Transverse colon (tissue), 4 donors: ENCODE results near the gene APBB2. TPM values are rescaled to one million over a fixed set of nuclear protein-coding genes. Genes with fewer than 3 reads are reported as not detected.

Experiments
- DNase-seq: peaks from one replicate; pipeline ENCODE4 v3.0.0-alpha.2; 2019
- H3K27ac ChIP-seq, 4 donors: fragments of 200-600 bp; sonication (generic); 2 replicates each; pipeline ENCODE4 v1.5.1; 2016 to 2018; ENCODE audit warnings: inconsistent platforms in 4 of 4
- H3K27me3 ChIP-seq: fragments of 200-600 bp; sonication (generic); 2 replicates; pipeline ENCODE4 v1.5.1; 2017; ENCODE audit warnings: inconsistent platforms
- H3K36me3 ChIP-seq, 4 donors: fragments of 200-600 bp; sonication (generic); 2 replicates each; pipeline ENCODE4 v1.5.1; 2017 to 2019; ENCODE audit warnings: inconsistent platforms in 4 of 4
- H3K4me1 ChIP-seq, 4 donors: fragments of 200-600 bp; sonication (generic); 2 replicates each; pipeline ENCODE4 v1.5.1; 2017 to 2020; ENCODE audit warnings: inconsistent platforms in 4 of 4
- H3K4me3 ChIP-seq, 4 donors: fragments of 200-600 bp; sonication (generic); 1 replicate in 1 of 4; 2 replicates in 3 of 4; pipeline versions ENCODE4 v1.5.1 to v1.6.1; 2017 to 2019; ENCODE audit warnings: inconsistent platforms in 4 of 4
- H3K9me3 ChIP-seq, 2 donors: fragments of 200-600 bp; sonication (generic); 2 replicates each; pipeline ENCODE4 v1.5.1; 2017 to 2019; ENCODE audit warnings: inconsistent platforms in 2 of 2
- EP300 ChIP-seq: sonication (generic); formaldehyde crosslinking; IDR thresholded peaks from one replicate; pipeline ENCODE4 v1.6.1; 2017; ENCODE audit warnings: antibody characterized with exemption, low read depth
- POLR2A ChIP-seq: fragments of 450-650 bp; IDR thresholded peaks from one replicate; pipeline ENCODE4 v1.6.1; 2016; ENCODE audit warnings: antibody characterized with exemption, mild to moderate bottlenecking, moderate library complexity
- POLR2AphosphoS5 ChIP-seq, 3 donors: sonication (generic); formaldehyde crosslinking; IDR thresholded peaks; one replicate each; pipeline ENCODE4 v1.6.1; 2016; ENCODE audit warnings: antibody characterized with exemption in 3 of 3
- WGBS, 2 donors: methylation state at CpG; one replicate each; pipeline ENCODE4 v1.1.5; 2018; ENCODE audit warnings: low coverage in 1 of 2; 5-methylcytosine and 5-hydroxymethylcytosine counted together
- in situ Hi-C, 4 donors: fragments of 200-750 bp; cut with MboI; loops; one replicate each; pipeline versions ENCODE4 v1.15.0 to v1.15.1; 2017; ENCODE audit warnings: low sequenced_read_pairs in 3 of 4, low pct_ligation_motif_present in 1 of 4, low pct_unique_long_range_greater_than_20kb in 1 of 4
- intact Hi-C: fragments of 100-400 bp; cut with DNase I; formaldehyde crosslinking; loops from one replicate; pipeline ENCODE4 v1.15.1; 2023; ENCODE audit warnings: low total_unique reads
- small RNA-seq, 4 donors: library from RNA; depleted of rRNA; stranded (forward); fragments of <200 nt; gene quantifications; one replicate each; pipeline ENCODE3, GENCODE V24; 2016
- total RNA-seq, 4 donors: library from RNA; depleted of rRNA; stranded (reverse); fragments of >200 nt; gene quantifications; one replicate each; pipeline ENCODE4 v1.1.0, GENCODE V29; 2016
- TF ChIP-seq, protein P1 (sequence below), 5 experiments: fragments of 200-600 bp in 3 of 5; fragments of 450-650 bp in 2 of 5; sonication (generic) in 3 of 5; IDR thresholded peaks; 1 replicate in 2 of 5; 2 replicates in 3 of 5; pipeline ENCODE4 v1.5.1; 2016 to 2017; ENCODE audit warnings: antibody characterized with exemption in 5 of 5, inconsistent platforms in 3 of 5, mild to moderate bottlenecking in 2 of 5, moderate library complexity in 1 of 5

APBB2 gene
- total RNA-seq, 4 donors from 2014 or later, result 37.1 to 138 (median 90.1) TPM

DNA sequence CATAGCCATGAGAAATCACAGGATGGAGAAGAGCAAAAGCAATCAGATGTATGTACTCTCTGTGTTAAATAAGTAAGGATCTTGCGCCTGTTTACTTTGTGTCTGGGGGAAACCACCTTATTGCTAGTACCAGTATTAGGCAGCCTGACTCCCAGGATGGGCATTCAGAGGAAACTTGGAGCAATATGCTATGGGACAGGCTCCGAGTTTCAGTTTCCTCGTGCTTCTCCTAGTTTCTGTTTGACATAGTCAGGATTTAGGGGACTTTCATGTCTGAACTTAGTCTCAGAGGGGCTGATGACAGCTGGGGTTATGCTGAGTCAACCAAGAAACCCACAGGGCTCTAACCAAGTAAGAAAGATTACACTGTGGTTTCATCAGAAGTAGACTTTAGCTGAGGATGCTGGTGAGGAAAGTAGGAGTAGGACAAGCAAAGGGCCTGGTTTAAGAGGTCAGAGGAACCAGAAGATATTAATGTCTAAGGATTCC lies 451.1 kb downstream of the APBB2 start:
- in situ Hi-C loops (no loop called here), intact Hi-C loops (no loop called here)
- no peaks in the 10 kb centered on the region for H3K9me3 ChIP-seq
- 66 to 83% methylated on average over 1 to 3 of the region's 3 CpGs for WGBS, 2 donors
- H3K36me3 ChIP-seq, result no peaks in the 10 kb centered on the region
- no peak for DNase-seq
- no peak overlapping the region for H3K4me3 ChIP-seq
- no peaks in the 10 kb centered on the region for H3K4me1 ChIP-seq
- no peak overlapping the region for H3K27ac ChIP-seq
- H3K27me3 ChIP-seq, result no peaks in the 10 kb centered on the region
- TF ChIP-seq, protein P1, sequence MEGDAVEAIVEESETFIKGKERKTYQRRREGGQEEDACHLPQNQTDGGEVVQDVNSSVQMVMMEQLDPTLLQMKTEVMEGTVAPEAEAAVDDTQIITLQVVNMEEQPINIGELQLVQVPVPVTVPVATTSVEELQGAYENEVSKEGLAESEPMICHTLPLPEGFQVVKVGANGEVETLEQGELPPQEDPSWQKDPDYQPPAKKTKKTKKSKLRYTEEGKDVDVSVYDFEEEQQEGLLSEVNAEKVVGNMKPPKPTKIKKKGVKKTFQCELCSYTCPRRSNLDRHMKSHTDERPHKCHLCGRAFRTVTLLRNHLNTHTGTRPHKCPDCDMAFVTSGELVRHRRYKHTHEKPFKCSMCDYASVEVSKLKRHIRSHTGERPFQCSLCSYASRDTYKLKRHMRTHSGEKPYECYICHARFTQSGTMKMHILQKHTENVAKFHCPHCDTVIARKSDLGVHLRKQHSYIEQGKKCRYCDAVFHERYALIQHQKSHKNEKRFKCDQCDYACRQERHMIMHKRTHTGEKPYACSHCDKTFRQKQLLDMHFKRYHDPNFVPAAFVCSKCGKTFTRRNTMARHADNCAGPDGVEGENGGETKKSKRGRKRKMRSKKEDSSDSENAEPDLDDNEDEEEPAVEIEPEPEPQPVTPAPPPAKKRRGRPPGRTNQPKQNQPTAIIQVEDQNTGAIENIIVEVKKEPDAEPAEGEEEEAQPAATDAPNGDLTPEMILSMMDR (IDR thresholded peaks at IDR 0.05), result no peak
- TF ChIP-seq POLR2A (no peak), POLR2AphosphoS5 (IDR thresholded peaks at IDR 0.05) (no peak), EP300 (no peak)

Small RNA genes within 50 kb of the gene (small RNA-seq; reads per million reads assigned to genes)
- gene RF00019, result 0 reads per million in 4 donors
- gene RNA5SP160, result 0 reads per million in 4 donors
- 0 reads per million in 4 donors for gene RNU6-1195P
- gene RNU6-836P, result 0 reads per million in 4 donors

Other genes starting within 250 kb of the APBB2 start
- gene UCHL1, start 42.4 kb upstream of the APBB2 start, total RNA-seq, result 100 to 1,000 TPM in 1 of 4 donors, 10 to 100 TPM in 3; 14.6 to 202 (median 35.6) TPM